HCT116 (cell line): Measurements from ENCODE around the gene AGAP1. TPM values are rescaled to one million over a fixed set of nuclear protein-coding genes. Genes with fewer than 3 reads are reported as not detected.
A peak's percentile ranks its signal among the peaks of the same experiment; 100 is the strongest.

Experiments used
- ATAC-seq: fragments of 200-7000 bp; cut with Tn5 transposase; 2 replicates; pipeline ENCODE4 v1.9.1; 2020; ENCODE audit warnings: mild to moderate bottlenecking, moderate library complexity
- BruUV-seq: library from RNA; stranded (reverse); fragments of 400-500 nt; replicated peaks from 2 replicates; lab custom pipeline; 2021; lab: Mats Ljungman, UMichigan
- CTCF ChIA-PET: fragments of 300-600 bp; sonication (Branson Sonifier 250); formaldehyde crosslinking; loops from one replicate; lab custom pipeline; 2021; ENCODE audit warnings: antibody characterized with exemption; lab: Charles Lee
- POLR2A ChIA-PET: fragments of 300-600, 350-600 bp; sonication (Branson Sonifier 250); formaldehyde crosslinking; loops from one replicate; lab custom pipeline; 2021; ENCODE audit warnings: antibody characterized with exemption; lab: Charles Lee
- RAD21 ChIA-PET, 2 experiments: fragments of 300-600 bp; sonication (Branson Sonifier 250); formaldehyde crosslinking; loops; one replicate each; lab custom pipeline; 2023; ENCODE audit warnings: low total read pairs in 2 of 2; ENCODE audit not compliant: uncharacterized antibody in 2 of 2, unreplicated experiment in 2 of 2, low non-redundant PET in 1 of 2; lab: Charles Lee
- DNase-seq: peaks from one replicate; pipeline ENCODE4 v3.0.0-alpha.2; 2010; ENCODE audit warnings: low read depth, low spot score
- H2AFZ ChIP-seq: fragments of 200-600 bp; shearing (Covaris generic), sonication (generic); 2 replicates; pipeline ENCODE4 v1.6.1; 2017; ENCODE audit warnings: low read depth, mixed run types, mixed read lengths, antibody characterized with exemption, low read length; ENCODE audit not compliant: poor library complexity, severe bottlenecking
- H3K27ac ChIP-seq: 2 replicates; pipeline ENCODE4 v1.5.1; 2012; ENCODE audit warnings: low read depth, low read length
- H3K27me3 ChIP-seq: fragments of 200-600 bp; sonication (generic); 2 replicates; pipeline ENCODE4 v1.6.1; 2016; ENCODE audit warnings: mixed run types, low read length, mixed read lengths; ENCODE audit not compliant: insufficient read depth
- H3K36me3 ChIP-seq, 2 experiments: fragments of 200-500 bp in 1 of 2; fragments of 200-600 bp in 1 of 2; sonication (Bioruptor generic) in 1 of 2; sonication (generic) in 1 of 2; 2 replicates each; pipeline versions ENCODE4 v1.5.1 to v1.6.1; 2014 to 2016; ENCODE audit warnings: low read length in 2 of 2, inconsistent platforms in 1 of 2, mixed read lengths in 1 of 2, mixed run types in 1 of 2; ENCODE audit not compliant: insufficient read depth in 2 of 2, control insufficient read depth in 1 of 2
- H3K4me1 ChIP-seq, 2 experiments: fragments of 200-600 bp in 1 of 2; sonication (generic) in 1 of 2; 2 replicates each; pipeline versions ENCODE4 v1.5.1 to v1.6.1; 2012 to 2017; ENCODE audit warnings: low read length in 2 of 2, inconsistent platforms in 1 of 2, mild to moderate bottlenecking in 1 of 2, mixed read lengths in 1 of 2, mixed run types in 1 of 2, moderate library complexity in 1 of 2; ENCODE audit not compliant: insufficient read depth in 2 of 2, control insufficient read depth in 1 of 2
- H3K4me2 ChIP-seq: fragments of 200-600 bp; sonication (generic); 2 replicates; pipeline ENCODE4 v1.6.1; 2017; ENCODE audit warnings: mixed run types, low read length, mixed read lengths
- H3K4me3 ChIP-seq, 2 experiments: fragments of 200-600 bp in 1 of 2; sonication (generic) in 1 of 2; replicated peaks in 1 of 2; 2 replicates each; pipeline ENCODE4 v1.5.1; 2011 to 2016; ENCODE audit warnings: low read length in 2 of 2, control low read depth in 1 of 2, low read depth in 1 of 2, mild to moderate bottlenecking in 1 of 2, mixed read lengths in 1 of 2, mixed run types in 1 of 2
- H3K79me2 ChIP-seq: fragments of 200-600 bp; sonication (generic); 2 replicates; pipeline ENCODE4 v1.6.1; 2017; ENCODE audit warnings: mild to moderate bottlenecking, mixed run types, low read length, moderate library complexity, mixed read lengths; ENCODE audit not compliant: insufficient read depth
- H3K9ac ChIP-seq: fragments of 200-600 bp; sonication (generic); 2 replicates; pipeline ENCODE4 v1.6.1; 2016; ENCODE audit warnings: low read length, mixed read lengths
- H3K9me2 ChIP-seq: fragments of 200-600 bp; sonication (generic), shearing (Covaris generic); 2 replicates; pipeline ENCODE4 v1.6.1; 2017; ENCODE audit warnings: mixed run types, mild to moderate bottlenecking, moderate library complexity; ENCODE audit not compliant: insufficient read depth
- H3K9me3 ChIP-seq, 2 experiments: fragments of 200-500 bp in 1 of 2; fragments of 200-600 bp in 1 of 2; sonication (Bioruptor generic) in 1 of 2; sonication (generic) in 1 of 2; 2 replicates each; pipeline ENCODE4 v1.6.1; 2014 to 2017; ENCODE audit warnings: low read length in 2 of 2, mixed read lengths in 2 of 2, inconsistent platforms in 1 of 2, low read depth in 1 of 2, mild to moderate bottlenecking in 1 of 2, mixed run types in 1 of 2, moderate library complexity in 1 of 2; ENCODE audit not compliant: control insufficient read depth in 1 of 2, insufficient read depth in 1 of 2
- H4K20me1 ChIP-seq: fragments of 200-600 bp; sonication (generic), shearing (Covaris generic); 2 replicates; pipeline ENCODE4 v1.6.1; 2017; ENCODE audit warnings: mixed run types, mild to moderate bottlenecking, moderate library complexity; ENCODE audit not compliant: insufficient read depth
- CEBPB ChIP-seq: IDR thresholded peaks from 2 replicates; pipeline ENCODE4 v1.6.1; 2012; ENCODE audit warnings: low read depth
- CTCF ChIP-seq, 3 experiments: fragments of 200-600 bp in 1 of 3; sonication (generic) in 1 of 3; IDR thresholded peaks in 2 of 3; conservative IDR thresholded peaks in 1 of 3; 2 replicates each; pipeline ENCODE4 v1.5.1; 2012 to 2017; ENCODE audit warnings: low read depth in 2 of 3, low read length in 2 of 3, antibody characterized with exemption in 1 of 3, borderline replicate concordance in 1 of 3, control low read depth in 1 of 3, mild to moderate bottlenecking in 1 of 3, mixed read lengths in 1 of 3, mixed run types in 1 of 3, moderate library complexity in 1 of 3; ENCODE audit not compliant: insufficient read depth in 1 of 3
- EGR1 ChIP-seq: IDR thresholded peaks from 2 replicates; pipeline ENCODE4 v1.6.1; 2012; ENCODE audit warnings: low read depth
- EZH2 ChIP-seq: fragments of 200-600 bp; sonication (generic); IDR thresholded peaks from 2 replicates; pipeline ENCODE4 v1.6.1; 2017; ENCODE audit warnings: antibody characterized with exemption, mixed run types
- EZH2phosphoT487 ChIP-seq: fragments of 200-600 bp; IDR thresholded peaks from 2 replicates; pipeline ENCODE4 v1.6.1; 2018; ENCODE audit warnings: antibody characterized with exemption, borderline replicate concordance
- RAD21 ChIP-seq: IDR thresholded peaks from 2 replicates; pipeline ENCODE4 v1.6.1; 2012; ENCODE audit warnings: low read depth, mild to moderate bottlenecking
- REST ChIP-seq: IDR thresholded peaks from 2 replicates; pipeline ENCODE4 v1.6.1; 2012; ENCODE audit warnings: low read depth
- SP1 ChIP-seq: IDR thresholded peaks from 2 replicates; pipeline ENCODE4 v1.6.1; 2012; ENCODE audit warnings: low read depth
- TCF7L2 ChIP-seq: IDR thresholded peaks from 2 replicates; pipeline ENCODE4 v1.7.0; 2011; ENCODE audit warnings: borderline replicate concordance, inconsistent platforms; ENCODE audit not compliant: insufficient read depth, insufficient read length; ENCODE audit errors: extremely low read depth
- ZFX ChIP-seq: fragments of 450-650 bp; IDR thresholded peaks from 2 replicates; pipeline ENCODE4 v1.6.1; 2017
- ZNF274 ChIP-seq: fragments of 200-500 bp; sonication (Bioruptor generic); IDR thresholded peaks from 2 replicates; pipeline ENCODE4 v1.6.1; 2014; ENCODE audit warnings: mild to moderate bottlenecking, low read depth, low read length, inconsistent platforms
- intact Hi-C: fragments of 100-400 bp; cut with micrococcal nuclease; formaldehyde crosslinking; loops from 2 replicates; pipeline ENCODE4 v1.10.0; 2022
- total RNA-seq: library from RNA; stranded (reverse); gene quantifications from one replicate; pipeline ENCODE4 v1.2.1, GENCODE V29; 2021; ENCODE audit not compliant: unreplicated experiment
- TF ChIP-seq, protein P1 (sequence below): IDR thresholded peaks from 2 replicates; pipeline ENCODE4 v1.6.1; 2012

Gene AGAP1
- total RNA-seq, 1 experiment from 2014 or later: 43.8 TPM

- DNase-seq: no peak
Measured at GRCh38 chr2:235802542-235802941, 308.7 kb downstream of the AGAP1 start.

GRCh38 chr2:235803028-235803427 is 309.2 kb downstream of the AGAP1 start:
- DNase-seq: no peak
- no peak for ATAC-seq
- H2AFZ ChIP-seq: no peak overlapping the region
- peaks cover 0 to 6% of the 10 kb centered on the region in 2 experiments; a peak in 1 of 4 replicates for H3K9me3 ChIP-seq
- BruUV-seq: no TSS peak
- CTCF ChIA-PET: no interaction called here
- H3K79me2 ChIP-seq: peaks cover 6% of the 10 kb centered on the region; the same call in 1 of the 2 replicates
- H4K20me1 ChIP-seq: no peaks in the 10 kb centered on the region; the same call in 1 of the 2 replicates
- no peak overlapping the region for H3K4me3 ChIP-seq
- POLR2A ChIA-PET: no interaction called here
- no peaks in the 10 kb centered on the region for H3K27me3 ChIP-seq
- no peak overlapping the region for H3K4me2 ChIP-seq
- H3K9me2 ChIP-seq: no peaks in the 10 kb centered on the region
- RAD21 ChIA-PET: interaction anchor here in 1 of 2 experiments (1.6 kb wide), 1 partner anchor 378 kb away, joined by 5 read pairs; no protein-coding TSS in a partner anchor
- H3K4me1 ChIP-seq: no peaks in the 10 kb centered on the region
- intact Hi-C loops: loop anchor here (1.0 kb wide), 1 partner anchor 378 kb away; no protein-coding TSS in a partner anchor
- 0 out of 6 replicates have a peak, but pooled peaks of 1 of the 3 experiments have one; percentile 0 for TF ChIP-seq CTCF (IDR thresholded peaks at IDR 0.05 in 2 of 3, conservative IDR thresholded peaks at IDR 0.05 in 1 of 3; ENCODE audit: borderline replicate concordance in 1 of 3, insufficient read depth in 1 of 3, low read depth in 2 of 3, low read length in 2 of 3)
- peak; percentile 49 for TF ChIP-seq RAD21
- no peak for TF ChIP-seq REST
- peaks cover 2 to 11% of the 10 kb centered on the region in 2 experiments; a peak in 1 of 4 replicates for H3K36me3 ChIP-seq
- H3K9ac ChIP-seq: no peak overlapping the region
- H3K27ac ChIP-seq: no peak overlapping the region

More at GRCh38 chr2:235802542-235802941, 308.7 kb downstream of the AGAP1 start:
- no peak for ATAC-seq
- RAD21 ChIA-PET: no interaction called here
- H3K4me2 ChIP-seq: no peak overlapping the region
- no peak overlapping the region for H3K9ac ChIP-seq
- no peak for TF ChIP-seq ZNF274
- TF ChIP-seq CEBPB: no peak
- TF ChIP-seq SP1: no peak
- TF ChIP-seq EZH2phosphoT487: no peak
- no peak for TF ChIP-seq TCF7L2
- no peak for TF ChIP-seq ZFX
- TF ChIP-seq EGR1: no peak
- TF ChIP-seq EZH2: no peak
- TF ChIP-seq, protein P1, sequence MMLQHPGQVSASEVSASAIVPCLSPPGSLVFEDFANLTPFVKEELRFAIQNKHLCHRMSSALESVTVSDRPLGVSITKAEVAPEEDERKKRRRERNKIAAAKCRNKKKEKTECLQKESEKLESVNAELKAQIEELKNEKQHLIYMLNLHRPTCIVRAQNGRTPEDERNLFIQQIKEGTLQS: no peak
- TF ChIP-seq, all 23 proteins: peak for 0
- CTCF ChIA-PET: no interaction called here
- Histone ChIP-seq H3K4me1 (no peaks in the 10 kb centered on the region), H3K9me2 (no peaks in the 10 kb centered on the region), H4K20me1 (no peaks in the 10 kb centered on the region; the same call in 1 of the 2 replicates), H3K36me3 (peaks cover 2 to 11% of the 10 kb centered on the region in 2 experiments; a peak in 1 of 4 replicates), H3K27me3 (no peaks in the 10 kb centered on the region), H3K79me2 (peaks cover 6% of the 10 kb centered on the region; the same call in 1 of the 2 replicates), H2AFZ (no peak overlapping the region), H3K9me3 (peaks cover 0 to 6% of the 10 kb centered on the region in 2 experiments; a peak in 1 of 4 replicates), H3K27ac (no peak overlapping the region), H3K4me3 (no peak overlapping the region)
- intact Hi-C loops: no loop called here
- POLR2A ChIA-PET: no interaction called here
- BruUV-seq: no TSS peak
